ENCODE measurements around the gene FBXL5.

FBXL5 gene

DNA sequence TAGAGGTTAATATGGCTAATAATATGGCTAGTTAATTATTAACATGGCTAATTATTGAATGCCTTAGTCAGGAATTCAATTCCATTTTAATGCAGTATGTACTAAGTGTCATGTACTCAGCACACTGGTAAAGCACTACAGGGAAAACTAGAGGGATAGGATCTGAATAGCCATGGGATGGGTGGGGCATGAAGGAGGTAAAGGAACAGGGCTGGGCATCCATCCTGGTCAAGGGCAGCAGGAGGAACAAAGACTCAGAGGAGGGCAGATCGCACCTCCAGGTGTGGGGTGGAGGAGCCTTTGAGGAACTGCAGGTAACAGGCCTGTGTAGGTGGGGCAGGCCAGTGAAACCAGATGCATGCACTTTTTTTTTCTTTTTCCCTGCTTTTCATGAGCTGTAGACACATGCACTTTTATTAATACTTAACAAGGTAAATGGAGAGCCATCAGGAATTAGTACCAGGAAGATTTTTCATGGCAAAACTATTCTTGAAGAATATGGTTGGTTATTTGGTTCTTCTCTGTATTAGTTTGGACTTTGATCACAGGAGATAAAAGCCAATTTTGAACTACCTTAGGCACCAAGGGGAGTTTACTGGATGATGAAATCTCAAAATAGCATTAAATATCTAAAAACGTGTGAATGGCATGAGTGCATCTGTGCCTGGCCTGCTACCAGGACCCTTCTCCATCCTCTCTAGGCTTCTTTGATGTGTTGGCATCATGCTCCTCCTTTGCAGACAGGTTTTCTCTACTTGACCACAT is 97.2 kb downstream of the FBXL5 start:
- no peak for DNase-seq (ENCODE audit: low read depth)

DNA sequence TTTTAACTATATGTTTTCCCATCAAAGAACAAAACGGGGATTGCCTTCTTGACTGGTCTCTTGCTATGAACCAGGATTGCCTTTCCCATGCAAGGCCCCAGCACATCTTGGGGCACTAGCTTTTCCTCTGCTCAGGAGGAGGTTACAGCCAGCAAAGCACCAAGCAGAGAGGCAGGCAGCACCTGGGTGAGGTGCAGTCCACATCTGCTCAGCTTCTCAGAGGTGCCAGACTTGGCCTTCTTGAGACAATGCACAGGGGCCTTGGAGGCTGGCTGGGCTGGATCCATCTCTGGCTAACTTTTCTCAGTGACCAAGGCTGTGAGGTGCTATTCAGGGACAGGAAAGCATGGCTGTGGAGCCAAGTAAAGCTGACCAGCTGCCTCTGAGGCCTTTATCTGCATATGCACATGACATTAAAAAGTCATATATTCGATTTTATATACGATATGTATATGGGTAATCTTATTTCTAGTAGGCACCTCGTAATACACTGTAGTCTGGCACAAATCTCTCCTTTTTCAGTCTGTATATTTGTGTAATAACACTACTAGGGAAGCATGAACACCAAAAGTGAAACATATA is 98.6 kb downstream of the FBXL5 start:
- DNase-seq (ENCODE audit: low read depth): no peak
